GM18508 (cell line): Measurements from ENCODE around the gene CKMT2.
"Not testable (repeated sequence)": the region's sequence is repeated elsewhere in the genome, so short reads cannot be mapped to it uniquely, and the experiment has no call there.

ENCODE experiments used
- ATAC-seq: cut with Tn5 transposase; IDR thresholded peaks from one replicate; pipeline ENCODE4 v1.9.1; 2021; ENCODE audit warnings: moderate number of reproducible peaks; ENCODE audit not compliant: insufficient read depth, unreplicated experiment

CKMT2 gene

DNA sequence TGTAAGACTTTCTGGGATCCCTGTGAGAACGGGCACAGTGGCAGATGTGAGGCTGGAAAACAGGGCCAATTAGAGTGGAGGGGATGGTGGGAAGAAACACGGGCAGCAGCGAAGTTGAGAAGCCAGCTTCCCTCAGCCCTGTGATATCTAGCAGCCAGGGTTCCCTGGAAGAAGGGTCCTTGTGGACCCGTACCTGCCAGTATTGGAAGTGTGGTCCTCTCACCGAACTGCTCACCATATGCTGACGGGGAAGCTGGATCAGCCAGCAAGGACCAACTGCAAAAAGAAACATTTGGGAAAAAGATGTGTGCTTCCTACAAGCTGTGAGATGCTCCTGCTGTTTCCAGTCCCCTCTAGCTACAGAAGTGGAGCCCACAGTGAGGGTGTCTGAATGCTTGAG lies 13.6 kb downstream of the CKMT2 start:
- ATAC-seq = no peak

DNA sequence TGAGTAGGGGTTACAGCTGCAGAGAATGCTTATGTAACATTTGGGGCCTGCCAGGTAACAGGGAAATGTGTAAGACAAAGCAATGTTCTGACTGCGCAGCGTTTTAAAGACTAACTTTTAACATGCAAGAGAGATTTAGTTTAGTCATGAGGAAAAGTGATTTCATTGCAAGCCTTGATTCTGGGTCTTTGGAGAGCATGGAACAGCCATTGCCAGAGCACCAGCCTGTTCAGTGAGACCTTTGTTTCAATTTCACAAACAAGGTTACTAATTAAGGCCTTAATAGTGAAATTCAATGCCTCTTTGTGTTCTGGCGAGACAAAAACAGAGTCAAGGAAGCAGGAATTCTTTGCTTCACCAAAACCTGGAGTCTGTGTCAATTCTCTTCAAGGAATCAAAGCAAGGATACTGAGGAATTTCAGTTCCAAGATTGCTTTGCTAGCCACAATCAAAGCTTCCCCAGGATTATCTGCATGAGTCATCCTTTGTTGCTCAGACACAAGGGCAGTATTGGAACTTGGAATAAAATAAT lies 14.4 kb downstream of the CKMT2 start:
- no peak for ATAC-seq

DNA sequence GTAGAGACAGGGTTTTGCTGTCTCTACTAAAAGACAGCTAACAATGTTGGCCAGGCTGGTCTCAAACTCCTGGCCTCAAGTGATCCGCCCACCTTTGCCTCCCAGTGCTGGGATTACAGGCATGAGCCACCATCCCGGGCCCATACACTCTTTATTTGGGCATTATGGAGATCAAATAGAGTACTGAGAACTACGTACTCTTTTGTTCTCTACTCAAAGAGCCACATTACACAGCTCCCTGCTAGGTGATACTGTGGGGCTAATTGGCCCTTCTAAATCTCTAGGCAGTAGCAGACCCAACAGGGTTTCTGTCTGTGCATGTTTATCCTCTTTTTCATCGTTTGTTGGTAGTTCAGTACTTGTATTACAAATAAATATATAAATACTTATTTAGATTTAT lies 16.1 kb downstream of the CKMT2 start:
- no peak for ATAC-seq

DNA sequence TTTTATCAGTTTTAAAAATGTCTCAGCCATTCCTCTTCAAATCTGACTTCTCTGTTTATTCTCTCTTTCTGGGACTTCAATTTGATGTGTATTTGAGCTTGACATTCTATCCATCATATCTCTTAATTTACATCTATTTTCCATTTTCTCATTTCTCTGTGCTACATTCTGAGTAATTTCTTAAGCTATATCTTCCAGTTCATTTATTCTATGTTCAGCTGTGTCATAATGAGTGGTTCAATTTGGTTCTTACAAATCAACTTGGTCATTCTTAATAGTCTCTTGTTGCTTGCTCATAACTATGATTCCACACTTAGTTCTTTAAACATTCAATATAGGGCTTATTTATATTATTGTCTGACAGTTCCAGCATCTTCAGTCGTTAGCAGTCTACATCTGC lies 16.9 kb downstream of the CKMT2 start:
- no peak for ATAC-seq

DNA sequence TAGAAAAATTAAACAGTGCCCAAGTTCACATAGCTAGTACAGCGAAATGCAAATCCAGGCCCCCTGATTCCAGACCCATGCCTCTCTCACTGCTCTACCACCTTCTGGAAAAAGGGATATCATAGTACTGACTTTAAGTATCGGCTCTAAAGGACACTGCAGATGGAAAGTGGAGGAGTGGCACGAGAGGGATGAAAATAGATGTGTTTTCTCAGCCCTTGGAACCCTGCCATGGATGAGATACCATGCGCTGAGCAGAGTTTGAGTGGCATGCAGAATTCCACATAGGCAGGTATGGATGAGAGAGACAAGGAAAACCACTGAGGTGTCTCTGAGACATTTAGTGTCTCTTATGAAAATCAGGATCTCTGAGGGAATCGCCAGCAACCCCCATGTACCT lies 18.8 kb downstream of the CKMT2 start:
- no peak for ATAC-seq

DNA sequence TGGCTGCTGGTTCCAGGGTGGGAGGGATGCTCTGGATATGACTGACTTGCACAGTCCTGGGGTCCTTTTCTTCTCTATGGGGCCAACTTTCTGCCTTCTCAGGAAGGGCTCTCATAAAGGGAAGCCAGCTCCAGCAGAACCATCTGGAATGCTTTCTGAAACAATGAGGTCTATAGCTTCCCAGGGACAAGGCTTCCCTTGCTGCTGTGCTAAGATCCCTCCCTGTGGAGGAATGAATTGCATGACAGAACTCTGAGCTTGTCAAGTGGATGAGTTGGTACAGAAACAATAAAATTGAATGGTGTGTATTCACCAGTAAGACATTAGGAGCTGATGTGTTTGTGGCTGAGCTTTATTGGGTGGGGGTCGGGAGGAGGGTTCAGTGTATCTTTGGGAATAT lies 19.8 kb downstream of the CKMT2 start:
- no peak for ATAC-seq

DNA sequence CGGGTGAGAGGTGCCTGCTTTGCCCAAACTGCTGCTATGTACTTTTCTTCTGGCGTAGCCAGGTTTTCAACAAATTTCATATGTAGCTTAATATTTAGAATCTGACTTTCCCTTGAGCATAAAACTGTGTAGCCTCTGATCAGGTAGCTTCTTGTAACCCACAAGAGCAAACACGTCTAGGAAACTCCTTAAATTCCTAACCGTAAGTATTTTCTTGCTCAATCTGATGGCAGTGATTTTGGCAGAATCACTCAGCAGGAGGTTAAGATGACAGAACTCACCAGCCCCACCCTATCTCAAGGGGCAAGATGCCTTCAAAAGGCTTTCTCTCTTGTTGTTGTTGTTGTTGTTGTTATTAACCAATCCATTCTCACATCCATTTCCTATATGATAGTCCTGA lies 20.8 kb downstream of the CKMT2 start:
- ATAC-seq = no peak

DNA sequence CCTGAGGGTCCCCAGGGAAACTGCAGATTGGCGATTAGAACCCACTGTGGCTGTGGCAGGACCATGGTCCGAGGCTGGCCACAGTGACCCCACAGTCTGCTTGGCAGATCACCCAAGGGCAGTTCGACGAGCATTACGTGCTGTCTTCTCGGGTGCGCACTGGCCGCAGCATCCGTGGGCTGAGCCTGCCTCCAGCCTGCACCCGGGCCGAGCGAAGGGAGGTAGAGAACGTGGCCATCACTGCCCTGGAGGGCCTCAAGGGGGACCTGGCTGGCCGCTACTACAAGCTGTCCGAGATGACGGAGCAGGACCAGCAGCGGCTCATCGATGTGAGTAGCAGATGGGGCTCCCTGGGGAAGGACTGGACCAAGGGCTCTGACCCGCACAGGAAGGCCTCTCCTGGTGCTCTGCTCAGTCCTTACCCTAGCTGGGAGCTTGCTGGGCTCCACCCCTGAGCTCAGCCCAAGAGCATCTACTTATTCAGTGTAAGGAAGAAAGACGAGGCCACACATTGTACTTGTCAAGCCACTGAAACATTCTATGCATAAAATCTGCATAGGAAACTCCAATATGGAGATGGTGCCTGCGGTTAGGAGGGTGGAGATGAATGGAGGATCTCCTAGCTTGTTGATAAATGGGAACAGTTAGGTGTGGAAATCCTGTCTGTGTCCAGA lies 21.9 kb downstream of the CKMT2 start:
- no peak for ATAC-seq

DNA sequence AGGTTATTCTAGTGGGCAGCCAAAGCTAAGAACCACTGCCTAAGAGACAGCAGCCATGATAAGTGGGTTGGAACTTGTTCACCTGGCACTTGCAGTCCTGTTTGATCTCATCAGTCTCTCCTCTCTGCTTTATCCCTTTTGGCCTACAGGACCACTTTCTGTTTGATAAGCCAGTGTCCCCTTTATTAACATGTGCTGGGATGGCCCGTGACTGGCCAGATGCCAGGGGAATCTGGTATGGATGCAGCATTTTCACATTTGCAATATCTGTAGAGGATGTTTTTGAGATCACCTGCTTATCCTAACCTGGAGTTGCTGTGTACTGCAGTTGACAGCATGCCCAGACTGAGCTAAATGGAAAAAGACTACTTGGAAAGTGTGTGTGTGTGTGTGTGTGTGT lies 23.6 kb downstream of the CKMT2 start:
- ATAC-seq = no peak

DNA sequence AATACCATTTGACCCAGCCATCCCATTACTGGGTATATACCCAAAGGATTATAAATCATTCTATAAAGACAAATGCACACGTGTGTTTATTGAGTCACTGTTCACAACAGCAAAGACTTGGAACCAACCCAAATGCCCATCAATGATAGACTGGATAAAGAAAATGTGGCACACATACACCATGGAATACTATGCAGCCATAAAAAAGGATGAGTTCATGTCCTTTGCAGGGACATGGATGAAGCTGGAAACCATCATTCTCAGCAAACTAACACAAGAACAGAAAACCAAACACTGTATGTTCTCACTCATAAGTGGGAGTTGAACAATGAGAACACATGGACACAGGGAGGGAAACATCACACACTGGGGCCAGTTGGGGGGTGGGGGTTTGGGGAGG lies 29.7 kb downstream of the CKMT2 start:
- ATAC-seq = not testable (repeated sequence)

DNA sequence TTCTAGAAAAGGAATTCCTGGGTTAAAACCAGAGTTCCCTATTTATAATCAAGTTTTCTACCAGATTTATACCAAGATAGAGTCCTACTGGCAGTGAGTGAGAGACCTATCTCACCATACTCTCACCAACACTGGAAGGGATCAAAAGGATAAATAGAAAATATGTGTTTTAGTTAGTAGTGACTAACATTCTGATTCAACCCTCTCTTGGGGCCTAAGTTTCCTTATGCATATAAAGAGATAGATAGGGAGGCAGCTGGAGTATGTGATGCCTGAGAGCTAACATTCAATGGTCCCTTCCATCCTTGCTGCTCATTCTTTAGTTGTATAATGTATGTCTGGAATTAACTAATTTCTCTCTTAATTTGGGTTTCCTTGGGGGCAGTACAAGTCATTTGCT lies 32.0 kb downstream of the CKMT2 start:
- no peak for ATAC-seq

DNA sequence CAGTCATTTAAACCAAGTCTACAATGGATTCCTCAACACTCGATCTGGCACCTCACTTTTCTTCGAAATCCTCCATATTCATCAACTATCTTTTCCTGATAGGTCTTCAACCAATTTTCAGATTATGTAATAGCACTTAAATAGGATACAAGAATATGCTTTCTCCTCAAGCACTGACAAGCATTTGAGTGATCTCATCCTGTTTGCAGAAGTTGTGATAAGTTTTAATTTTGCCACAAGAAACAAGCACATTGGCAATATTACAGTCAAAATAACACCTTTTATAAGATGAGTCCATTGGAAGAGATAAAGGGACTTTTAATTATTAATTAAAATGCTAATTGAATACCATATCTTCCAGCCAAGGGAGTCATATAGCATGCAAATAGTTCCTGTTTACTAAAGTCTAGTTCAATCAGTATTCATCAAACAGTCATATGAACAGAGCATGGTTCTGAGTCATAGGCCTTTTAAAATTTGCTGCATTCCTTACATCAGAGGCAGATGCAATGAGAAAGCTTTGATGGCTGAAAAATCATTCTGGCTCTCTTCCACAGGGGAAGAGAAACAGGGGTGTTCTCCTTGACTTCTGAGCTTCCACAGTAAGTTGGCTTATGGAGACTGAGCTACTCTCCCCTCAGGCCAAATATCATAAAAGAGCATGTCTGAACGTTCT lies 35.5 kb downstream of the CKMT2 start:
- ATAC-seq = no peak

DNA sequence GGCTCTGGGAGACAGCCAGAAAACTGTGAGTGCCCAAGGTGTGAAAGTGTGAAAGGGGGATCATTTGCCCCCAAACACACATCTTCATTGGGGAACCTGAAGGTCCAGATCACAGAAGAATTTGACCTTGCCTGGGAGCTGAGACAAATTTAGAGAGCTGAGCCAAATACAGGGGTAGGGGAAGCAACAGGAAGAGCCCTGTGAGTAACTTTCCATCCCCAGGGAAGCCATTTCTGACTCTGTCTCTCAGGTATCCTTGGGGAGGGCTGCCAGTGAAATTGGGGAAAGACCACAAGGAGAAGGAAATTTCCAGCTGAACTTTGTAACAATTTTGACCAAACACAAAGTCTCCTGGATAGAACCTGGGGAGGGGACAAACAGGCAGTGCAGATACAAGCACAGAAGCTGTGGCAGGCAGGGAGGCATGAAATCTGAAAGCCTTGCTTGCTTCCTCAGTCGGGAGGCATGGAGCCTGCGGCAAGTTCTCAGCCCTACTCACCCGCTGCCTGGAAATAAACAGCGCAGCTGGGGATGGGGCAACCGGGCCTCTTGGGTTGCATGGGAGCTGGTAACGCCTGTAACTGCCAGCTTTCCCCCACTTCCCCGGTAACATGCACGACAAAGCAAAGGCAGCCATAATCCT lies 36.8 kb downstream of the CKMT2 start:
- no peak for ATAC-seq

DNA sequence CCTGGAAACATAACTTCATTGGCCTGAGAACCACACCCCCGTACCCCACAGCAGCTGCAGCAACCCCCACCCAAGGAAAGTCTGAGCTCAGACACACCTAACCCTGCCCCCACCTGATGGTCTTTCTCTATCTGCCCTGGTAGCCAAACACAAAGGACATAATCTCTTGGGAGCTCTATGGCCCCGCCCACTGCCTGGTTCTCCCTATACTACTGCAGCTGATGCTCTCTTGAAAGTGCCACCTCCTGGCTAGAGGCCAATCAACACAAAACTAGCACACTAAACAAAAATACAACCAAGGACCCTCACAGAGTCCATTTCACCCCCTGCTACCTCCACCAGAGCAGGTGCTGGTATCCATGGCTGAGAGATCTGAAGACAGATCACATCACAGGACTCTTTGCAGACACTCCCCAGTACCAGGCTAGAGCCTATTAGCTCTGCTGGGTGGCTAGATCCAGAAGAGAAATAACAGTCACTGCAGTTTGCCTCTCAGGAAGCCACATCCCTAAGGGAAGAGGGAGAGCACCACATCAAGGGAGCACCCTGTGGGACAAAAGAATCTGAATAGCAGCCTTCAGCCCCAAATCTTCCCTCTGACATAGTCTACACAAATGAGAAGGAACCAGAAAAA lies 37.4 kb downstream of the CKMT2 start:
- not testable (repeated sequence) for ATAC-seq

DNA sequence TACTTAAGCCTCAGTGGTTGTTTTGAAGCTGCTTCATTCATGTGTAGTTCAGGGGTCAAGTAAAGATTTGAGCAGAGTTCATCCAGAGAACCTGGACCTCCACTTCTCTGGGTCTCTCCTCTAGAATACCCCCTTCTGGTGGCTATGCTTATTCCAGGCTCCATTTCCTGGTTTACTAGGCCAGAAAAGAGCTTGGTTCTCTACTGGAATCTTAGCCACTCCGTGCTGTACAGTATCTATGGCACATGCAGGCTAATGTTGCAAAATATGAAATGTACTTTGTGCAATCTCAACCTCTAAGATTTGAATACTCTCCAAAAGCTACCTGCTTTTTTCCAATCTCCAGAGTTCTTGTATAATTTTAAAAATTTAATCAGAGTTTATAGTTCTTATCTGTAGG lies 50.9 kb downstream of the CKMT2 start:
- ATAC-seq = no peak

DNA sequence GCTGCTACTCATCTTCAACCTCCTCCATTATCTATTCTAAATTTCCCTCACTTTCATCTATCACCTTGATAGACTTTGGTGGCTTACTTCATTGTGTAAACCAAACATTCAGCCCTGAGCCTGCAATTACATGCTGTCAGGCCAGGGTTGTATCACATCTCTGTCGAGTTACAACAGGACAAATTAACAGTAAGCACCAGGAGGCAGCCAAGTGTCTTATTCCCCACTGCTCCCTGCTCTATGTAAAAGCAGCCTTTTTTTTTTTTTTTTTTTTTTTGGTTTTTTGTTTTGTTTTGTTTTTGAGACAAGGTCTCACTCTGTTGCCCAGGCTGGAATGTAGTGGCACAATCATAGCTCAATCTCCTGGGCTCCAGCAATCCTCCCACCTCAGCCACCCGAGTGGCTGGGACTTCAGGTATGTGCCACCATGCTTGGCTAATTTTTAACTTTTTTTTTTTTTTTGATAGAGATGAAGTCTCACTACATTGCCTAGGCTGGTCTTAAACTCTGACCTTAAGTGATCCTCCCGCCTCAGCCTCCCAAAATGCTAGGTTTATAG lies 53.0 kb downstream of the CKMT2 start:
- ATAC-seq = no peak

DNA sequence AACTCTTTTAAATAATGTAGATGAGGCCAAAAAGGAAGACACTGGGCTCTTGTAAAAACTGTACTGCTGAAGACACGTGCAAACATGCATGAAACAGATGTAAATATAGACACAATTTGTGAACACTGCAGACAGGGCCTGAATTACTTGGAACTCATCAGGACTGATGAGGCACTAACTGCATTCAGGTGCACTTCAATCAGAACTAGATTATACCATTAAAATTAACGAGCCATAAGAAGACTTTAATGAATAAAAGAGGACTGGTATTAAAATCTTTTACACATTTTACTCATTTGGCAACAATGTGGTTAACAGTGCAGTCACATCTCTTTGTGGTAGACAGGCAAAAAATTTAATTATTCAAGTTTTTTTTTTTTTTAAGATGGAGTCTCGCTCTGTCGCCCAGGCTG lies 54.9 kb downstream of the CKMT2 start:
- ATAC-seq = no peak

DNA sequence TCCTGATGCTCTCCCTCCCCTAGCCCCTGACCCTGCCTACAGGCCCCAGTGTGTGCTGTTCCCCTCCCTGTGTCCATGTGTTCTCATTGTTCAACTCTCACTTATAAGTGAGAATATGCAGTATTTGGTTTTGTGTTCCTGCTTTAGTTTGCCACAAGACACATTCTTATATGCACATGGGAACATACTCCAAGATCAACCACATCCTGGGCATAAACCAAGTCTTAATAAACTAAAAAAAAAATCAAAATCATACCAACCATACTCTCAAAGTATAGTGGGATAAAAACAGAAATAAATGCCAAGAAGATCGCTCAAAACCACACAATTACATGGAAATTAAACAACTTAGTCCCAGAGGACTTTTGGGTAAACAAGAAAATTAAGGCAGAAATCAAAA lies 57.0 kb downstream of the CKMT2 start:
- ATAC-seq = no peak

DNA sequence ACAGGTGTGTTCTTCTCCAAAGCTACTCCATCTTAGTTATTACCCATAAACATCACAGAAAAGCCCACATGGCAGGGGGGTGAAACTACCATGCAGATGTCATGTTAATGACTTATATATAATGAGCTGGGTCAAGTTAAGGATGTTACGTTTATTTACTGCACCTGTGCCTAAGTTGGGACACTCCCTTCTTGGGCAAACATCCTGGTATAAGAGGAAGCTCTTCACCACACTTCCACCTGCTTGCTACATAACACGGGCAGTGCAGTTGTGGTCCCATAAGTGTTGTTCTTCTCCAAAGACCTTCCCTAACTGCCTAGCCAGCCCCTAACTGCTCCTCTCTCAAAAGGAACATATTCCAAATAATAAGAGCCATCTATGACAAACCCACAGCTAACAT lies 59.0 kb downstream of the CKMT2 start:
- ATAC-seq = no peak

DNA sequence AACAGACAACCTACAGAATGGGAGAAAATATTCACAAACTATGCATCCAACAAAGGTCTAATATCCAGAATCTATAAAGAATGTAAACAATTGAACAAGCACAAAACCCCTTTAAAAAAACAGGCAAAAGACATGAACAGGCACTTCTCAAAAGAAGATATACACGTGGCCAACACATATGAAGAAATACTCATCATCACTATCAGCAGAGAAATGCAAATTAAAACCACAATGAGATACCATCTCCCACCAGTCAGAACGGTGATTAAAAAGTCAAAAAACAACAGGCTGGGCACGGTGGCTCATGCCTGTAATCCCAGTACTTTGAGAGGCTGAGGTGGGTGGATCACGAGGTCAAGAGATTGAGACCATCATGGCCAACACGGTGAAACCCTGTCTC lies 60.9 kb downstream of the CKMT2 start:
- not testable (repeated sequence) for ATAC-seq

DNA sequence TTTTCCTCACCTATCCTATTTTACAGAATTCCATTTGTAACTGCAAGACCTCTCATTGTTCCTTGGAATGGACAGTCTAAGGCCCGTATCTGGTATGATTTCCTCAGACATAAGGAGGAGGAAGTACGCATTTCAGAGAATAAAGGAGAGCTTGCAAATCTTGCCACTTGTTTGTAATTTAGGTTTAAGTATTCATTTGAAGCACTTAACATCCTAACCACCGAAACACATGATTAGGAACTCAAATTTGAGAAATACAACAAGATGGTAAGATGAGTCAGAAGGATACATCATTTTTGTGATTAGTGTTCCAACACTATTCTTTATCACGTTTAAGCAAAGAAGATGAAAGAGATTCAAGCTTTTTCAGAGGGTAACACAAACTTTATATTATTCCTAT lies 64.4 kb downstream of the CKMT2 start:
- ATAC-seq = no peak
